H9 (cell line): Measurements from ENCODE around the gene NAXD. TPM values are rescaled to one million over a fixed set of nuclear protein-coding genes. Genes with fewer than 3 reads are reported as not detected.

Source experiments
- DNase-seq: peaks from one replicate; pipeline ENCODE4 v3.0.0-alpha.2; 2017
- H2AFZ ChIP-seq: one replicate; pipeline ENCODE4 v1.6.1; 2013; ENCODE audit warnings: mild to moderate bottlenecking, low read length, control low read depth, moderate library complexity
- H2AK5ac ChIP-seq: 2 replicates; pipeline ENCODE4 v1.6.1; 2013; ENCODE audit warnings: low read length, control low read depth, mixed read lengths; ENCODE audit not compliant: insufficient read length
- H2BK120ac ChIP-seq: one replicate; pipeline ENCODE4 v1.6.1; 2013; ENCODE audit warnings: low read depth, mild to moderate bottlenecking, low read length, control low read depth, inconsistent platforms; ENCODE audit not compliant: poor library complexity, severe bottlenecking
- H2BK12ac ChIP-seq: 2 replicates; pipeline ENCODE4 v1.6.1; 2013; ENCODE audit warnings: low read length, control low read depth, mixed read lengths, low read depth; ENCODE audit not compliant: insufficient read length
- H2BK15ac ChIP-seq: 2 replicates; pipeline ENCODE4 v1.6.1; 2013; ENCODE audit warnings: low read depth, low read length, control low read depth
- H2BK20ac ChIP-seq: one replicate; pipeline ENCODE4 v1.6.1; 2013; ENCODE audit warnings: low read depth, mild to moderate bottlenecking, low read length, control low read depth, inconsistent platforms; ENCODE audit not compliant: poor library complexity, severe bottlenecking
- H2BK5ac ChIP-seq: 2 replicates; pipeline ENCODE4 v1.6.1; 2013; ENCODE audit warnings: low read length, control low read depth, mixed read lengths; ENCODE audit not compliant: insufficient read length
- H3K14ac ChIP-seq: 2 replicates; pipeline ENCODE4 v1.6.1; 2013; ENCODE audit warnings: low read length, control low read depth; ENCODE audit not compliant: insufficient read depth
- H3K18ac ChIP-seq: 2 replicates; pipeline ENCODE4 v1.6.1; 2013; ENCODE audit warnings: low read depth, mild to moderate bottlenecking, mixed read lengths, low read length, control low read depth; ENCODE audit not compliant: insufficient read length
- H3K23ac ChIP-seq: 2 replicates; pipeline ENCODE4 v1.6.1; 2013; ENCODE audit warnings: low read length, control low read depth, mixed read lengths, low read depth; ENCODE audit not compliant: insufficient read length
- H3K23me2 ChIP-seq: 2 replicates; pipeline ENCODE4 v1.6.1; 2013; ENCODE audit warnings: low read depth, mild to moderate bottlenecking, mixed read lengths, low read length, control low read depth; ENCODE audit not compliant: insufficient read length, poor library complexity, severe bottlenecking
- H3K27ac ChIP-seq: 2 replicates; pipeline ENCODE4 v1.5.1; 2013; ENCODE audit warnings: low read length, control low read depth, mixed read lengths, low read depth; ENCODE audit not compliant: insufficient read length
- H3K27me3 ChIP-seq: 2 replicates; pipeline ENCODE4 v1.6.1; 2013; ENCODE audit warnings: low read length, control low read depth, inconsistent platforms; ENCODE audit not compliant: insufficient read depth
- H3K4ac ChIP-seq: 2 replicates; pipeline ENCODE4 v1.6.1; 2013; ENCODE audit warnings: low read depth, mild to moderate bottlenecking, control low read depth, inconsistent platforms, low read length, moderate library complexity
- H3K4me1 ChIP-seq: 2 replicates; pipeline ENCODE4 v1.6.1; 2013; ENCODE audit warnings: low read length, control low read depth, inconsistent platforms; ENCODE audit not compliant: insufficient read depth
- H3K4me2 ChIP-seq: 2 replicates; pipeline ENCODE4 v1.6.1; 2013; ENCODE audit warnings: low read length, control low read depth, mixed read lengths; ENCODE audit not compliant: insufficient read length, insufficient read depth
- H3K56ac ChIP-seq: 2 replicates; pipeline ENCODE4 v1.6.1; 2013; ENCODE audit warnings: low read depth, mild to moderate bottlenecking, mixed read lengths, low read length, control low read depth; ENCODE audit not compliant: insufficient read length
- H3K79me1 ChIP-seq: 2 replicates; pipeline ENCODE4 v1.6.1; 2013; ENCODE audit warnings: low read depth, mild to moderate bottlenecking, moderate library complexity, low read length, control low read depth, inconsistent platforms; ENCODE audit not compliant: insufficient read depth, poor library complexity, severe bottlenecking
- H3K79me2 ChIP-seq: 2 replicates; pipeline ENCODE4 v1.6.1; 2013; ENCODE audit warnings: low read length, control low read depth, inconsistent platforms; ENCODE audit not compliant: insufficient read depth
- H3K9ac ChIP-seq: 2 replicates; pipeline ENCODE4 v1.6.1; 2013; ENCODE audit warnings: low read length, control low read depth, mixed read lengths; ENCODE audit not compliant: insufficient read length; ENCODE audit errors: extremely low read depth
- H3K9me3 ChIP-seq: one replicate; pipeline ENCODE4 v1.6.1; 2013; ENCODE audit warnings: low read depth, low read length, inconsistent platforms; ENCODE audit not compliant: control insufficient read depth
- H3T11ph ChIP-seq: one replicate; pipeline ENCODE4 v1.6.1; 2013; ENCODE audit warnings: mild to moderate bottlenecking, low read length, control low read depth, inconsistent platforms
- H4K20me1 ChIP-seq: one replicate; pipeline ENCODE4 v1.6.1; 2013; ENCODE audit not compliant: control insufficient read depth, insufficient read length, insufficient read depth
- H4K5ac ChIP-seq: 2 replicates; pipeline ENCODE4 v1.6.1; 2013; ENCODE audit warnings: low read depth, mild to moderate bottlenecking, mixed read lengths, low read length, control low read depth; ENCODE audit not compliant: insufficient read length
- H4K8ac ChIP-seq: replicated peaks from 2 replicates; pipeline ENCODE4 v1.6.1; 2013; ENCODE audit warnings: low read length, control low read depth, mixed read lengths, low read depth; ENCODE audit not compliant: insufficient read length
- H4K91ac ChIP-seq: 2 replicates; pipeline ENCODE4 v1.6.1; 2013; ENCODE audit warnings: low read depth, mild to moderate bottlenecking, moderate library complexity, mixed read lengths, low read length, control low read depth; ENCODE audit not compliant: insufficient read length
- H3K27ac Mint-ChIP-seq, 3 experiments: 2 replicates in 2 of 3; 3 replicates in 1 of 3; pipeline ENCODE4 v1.8.0; 2020 to 2021; ENCODE audit warnings: mixed read lengths in 3 of 3, mild to moderate bottlenecking in 1 of 3, moderate library complexity in 1 of 3
- H3K27me3 Mint-ChIP-seq: 2 replicates; pipeline ENCODE4 v1.8.0; 2021; ENCODE audit warnings: low read depth, mild to moderate bottlenecking, moderate library complexity, mixed read lengths
- H3K36me3 Mint-ChIP-seq, 3 experiments: 2 replicates in 2 of 3; 3 replicates in 1 of 3; pipeline ENCODE4 v1.8.0; 2020 to 2021; ENCODE audit warnings: low read depth in 3 of 3, mixed read lengths in 3 of 3; ENCODE audit not compliant: insufficient read depth in 1 of 3
- H3K4me1 Mint-ChIP-seq, 2 experiments: 2 replicates each; pipeline ENCODE4 v1.8.0; 2020; ENCODE audit warnings: mixed read lengths in 2 of 2
- H3K4me3 Mint-ChIP-seq, 2 experiments: 2 replicates in 1 of 2; 3 replicates in 1 of 2; pipeline ENCODE4 v1.8.0; 2020 to 2021; ENCODE audit warnings: mild to moderate bottlenecking in 2 of 2, mixed read lengths in 2 of 2, moderate library complexity in 1 of 2
- H3K9me3 Mint-ChIP-seq, 2 experiments: 2 replicates in 1 of 2; 3 replicates in 1 of 2; pipeline ENCODE4 v1.8.0; 2020; ENCODE audit warnings: mild to moderate bottlenecking in 2 of 2, mixed read lengths in 2 of 2, moderate library complexity in 1 of 2
- WGBS: extraction: QIAGEN DNeasy Blood & Tissue Kit; methylation state at CpG from one replicate; pipeline ENCODE4 v1.1.7; 2013; ENCODE audit warnings: missing lambda C conversion rate, low lambda C conversion rate, mixed read lengths; ENCODE audit not compliant: insufficient read length; ENCODE audit errors: extremely low coverage; 5-methylcytosine and 5-hydroxymethylcytosine counted together
- total RNA-seq: library from RNA; stranded (reverse); gene quantifications from 2 replicates; pipeline ENCODE4 v1.2.1, GENCODE V29; 2021
- TF ChIP-seq, protein P1 (sequence below): fragments of 200-600 bp; sonication (generic); conservative IDR thresholded peaks from 3 replicates; pipeline ENCODE4 v1.8.0; 2021; ENCODE audit warnings: antibody characterized with exemption, mild to moderate bottlenecking

The NAXD gene
- total RNA-seq, 1 experiment from 2014 or later: 25.5 TPM

GRCh38 chr13:110628952-110629701 lies 13.8 kb downstream of the NAXD start:
- Mint-ChIP-seq H3K27ac (peak overlapping the region in 1 of 3 experiments; percentile 52; a peak in 2 of 7 replicates), H3K9me3 (no peaks in the 10 kb centered on the region), H3K27me3 (no peaks in the 10 kb centered on the region), H3K4me1 (peaks cover 16 to 18% of the 10 kb centered on the region in 2 experiments), H3K36me3 (peaks cover 24 to 64% (median 49%) of the 10 kb centered on the region in 3 experiments), H3K4me3 (no peak overlapping the region)
- H3K9ac ChIP-seq: no peak overlapping the region
- H2AK5ac ChIP-seq: no peak overlapping the region
- H3K79me2 ChIP-seq: peaks cover 16% of the 10 kb centered on the region; the same call in 1 of the 2 replicates
- no peaks in the 10 kb centered on the region for H4K20me1 ChIP-seq
- no peak overlapping the region for H2BK12ac ChIP-seq
- no peak overlapping the region for H3K4me2 ChIP-seq
- no peaks in the 10 kb centered on the region for H3K4me1 ChIP-seq
- H3K9me3 ChIP-seq: no peaks in the 10 kb centered on the region
- H2BK15ac ChIP-seq: no peak overlapping the region
- H3K56ac ChIP-seq: no peak overlapping the region
- no peak overlapping the region for H2BK20ac ChIP-seq
- no peak overlapping the region for H3K27ac ChIP-seq
- no peaks in the 10 kb centered on the region for H3K27me3 ChIP-seq
- H3K23ac ChIP-seq: no peak overlapping the region
- H3K4ac ChIP-seq: no peak overlapping the region
- H2BK120ac ChIP-seq: no peak overlapping the region
- no peak for DNase-seq
- TF ChIP-seq, protein P1, sequence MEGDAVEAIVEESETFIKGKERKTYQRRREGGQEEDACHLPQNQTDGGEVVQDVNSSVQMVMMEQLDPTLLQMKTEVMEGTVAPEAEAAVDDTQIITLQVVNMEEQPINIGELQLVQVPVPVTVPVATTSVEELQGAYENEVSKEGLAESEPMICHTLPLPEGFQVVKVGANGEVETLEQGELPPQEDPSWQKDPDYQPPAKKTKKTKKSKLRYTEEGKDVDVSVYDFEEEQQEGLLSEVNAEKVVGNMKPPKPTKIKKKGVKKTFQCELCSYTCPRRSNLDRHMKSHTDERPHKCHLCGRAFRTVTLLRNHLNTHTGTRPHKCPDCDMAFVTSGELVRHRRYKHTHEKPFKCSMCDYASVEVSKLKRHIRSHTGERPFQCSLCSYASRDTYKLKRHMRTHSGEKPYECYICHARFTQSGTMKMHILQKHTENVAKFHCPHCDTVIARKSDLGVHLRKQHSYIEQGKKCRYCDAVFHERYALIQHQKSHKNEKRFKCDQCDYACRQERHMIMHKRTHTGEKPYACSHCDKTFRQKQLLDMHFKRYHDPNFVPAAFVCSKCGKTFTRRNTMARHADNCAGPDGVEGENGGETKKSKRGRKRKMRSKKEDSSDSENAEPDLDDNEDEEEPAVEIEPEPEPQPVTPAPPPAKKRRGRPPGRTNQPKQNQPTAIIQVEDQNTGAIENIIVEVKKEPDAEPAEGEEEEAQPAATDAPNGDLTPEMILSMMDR: no peak
- no peaks in the 10 kb centered on the region for H3K23me2 ChIP-seq
- no peak overlapping the region for H4K8ac ChIP-seq
- no peak overlapping the region for H2BK5ac ChIP-seq
- no peak overlapping the region for H3K18ac ChIP-seq
- H4K5ac ChIP-seq: no peak overlapping the region
- no CpG with 5 or more reads among the region's 19 CpGs for WGBS
- H3K14ac ChIP-seq: no peak overlapping the region
- no peak overlapping the region for H2AFZ ChIP-seq
- H3K79me1 ChIP-seq: peaks cover 10% of the 10 kb centered on the region
- H4K91ac ChIP-seq: no peak overlapping the region
- H3T11ph ChIP-seq: no peak overlapping the region
